Esophagus (tissue), 2 donors: Measurements from ENCODE around the gene MAPK12. TPM values are rescaled to one million over a fixed set of nuclear protein-coding genes. Genes with fewer than 3 reads are reported as not detected.

Source experiments
- H3K27ac ChIP-seq, 2 donors: one replicate each; pipeline ENCODE4 v1.5.1; 2013; ENCODE audit warnings: low read depth in 2 of 2, mild to moderate bottlenecking in 2 of 2, inconsistent platforms in 1 of 2, low read length in 1 of 2, moderate library complexity in 1 of 2
- H3K27me3 ChIP-seq, 2 donors: one replicate each; pipeline ENCODE4 v1.6.1; 2013; ENCODE audit warnings: low read length in 2 of 2, control low read depth in 1 of 2, mild to moderate bottlenecking in 1 of 2; ENCODE audit not compliant: insufficient read depth in 2 of 2, control insufficient read depth in 1 of 2
- H3K36me3 ChIP-seq, 2 donors: one replicate each; pipeline ENCODE4 v1.6.1; 2013; ENCODE audit warnings: low read length in 1 of 2; ENCODE audit not compliant: control insufficient read depth in 2 of 2, insufficient read depth in 2 of 2
- H3K4me1 ChIP-seq, 2 donors: one replicate each; pipeline ENCODE4 v1.6.1; 2013; ENCODE audit warnings: low read length in 1 of 2; ENCODE audit not compliant: control insufficient read depth in 2 of 2, insufficient read depth in 2 of 2
- H3K4me3 ChIP-seq, 2 donors: one replicate each; pipeline ENCODE4 v1.5.1; 2013; ENCODE audit warnings: low read length in 2 of 2, mild to moderate bottlenecking in 2 of 2, low read depth in 1 of 2, moderate library complexity in 1 of 2
- H3K9me3 ChIP-seq, 2 donors: one replicate each; pipeline ENCODE4 v1.6.1; 2013; ENCODE audit warnings: mild to moderate bottlenecking in 2 of 2, low read depth in 1 of 2, low read length in 1 of 2, moderate library complexity in 1 of 2; ENCODE audit not compliant: control insufficient read depth in 2 of 2, insufficient read depth in 1 of 2
- WGBS, 2 donors: extraction: QIAGEN DNeasy Blood & Tissue Kit; methylation state at CpG; one replicate each; pipeline ENCODE4 v1.1.7; 2013; 5-methylcytosine and 5-hydroxymethylcytosine counted together
- polyA plus RNA-seq, 2 donors: library from polyadenylated mRNA; stranded (reverse); fragments of 200-250 nt; gene quantifications; one replicate each; pipeline ENCODE4 v1.2.3, GENCODE V29; 2013
- donor health status: healthy with polysubstance abuse.
- donor health status: Bipolar disorder and iron deficiency.

MAPK12 gene
- 1 to 10 TPM; 3.0 to 3.4 TPM for polyA plus RNA-seq

DNA sequence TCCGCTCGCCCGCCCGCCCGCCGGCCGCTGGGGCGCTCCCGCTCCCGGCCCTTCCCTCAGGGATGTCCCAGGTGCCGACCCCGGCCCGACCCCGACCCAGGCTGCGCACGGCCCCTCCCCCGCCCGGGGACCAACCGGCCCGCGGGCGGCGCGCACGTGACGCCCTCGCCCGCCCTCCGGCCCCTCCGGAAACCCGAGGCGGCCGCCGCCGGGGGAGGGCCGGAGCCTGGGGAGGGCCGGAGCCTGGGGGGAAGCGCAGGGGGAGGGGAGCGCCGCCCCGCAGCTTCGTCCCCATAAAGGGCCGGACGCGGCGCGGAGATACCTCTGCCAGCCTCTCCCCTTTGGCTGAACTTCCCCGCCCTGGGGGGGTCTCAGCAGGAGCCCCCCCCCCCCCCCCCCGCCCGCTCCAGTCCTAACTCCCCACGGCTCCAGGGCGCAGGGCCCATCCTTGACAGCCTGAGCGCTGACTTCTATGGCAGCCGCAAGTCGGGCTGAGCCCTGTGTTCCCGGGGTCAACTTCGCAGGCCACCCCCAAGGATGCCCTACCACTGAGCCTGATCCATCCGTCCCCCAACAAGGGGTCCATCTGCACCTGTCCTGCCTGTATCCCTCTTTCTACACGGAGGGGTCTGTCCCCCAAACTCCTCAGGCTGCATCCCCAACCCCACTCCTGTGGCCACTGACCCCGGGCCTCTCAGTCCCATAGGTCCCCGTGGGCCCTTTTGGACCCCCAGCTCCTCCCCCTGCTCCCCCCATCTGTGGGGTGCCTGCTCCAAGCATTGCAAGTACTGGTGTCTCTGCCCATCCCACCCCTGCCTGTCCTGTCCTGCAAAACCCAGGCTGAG lies at the start of gene MAPK12:
MAPK12 (minus strand) TSS at position 69 of the 845 bp plus-strand sequence. CDS start 174 bp downstream, outside the sequence.
- no peaks in the 10 kb centered on the region for H3K9me3 ChIP-seq
- H3K4me3 ChIP-seq, result peak within 1 kb of the TSS; percentile 41 to 46
- H3K27me3 ChIP-seq, result peaks cover 0 to 3% of the 10 kb centered on the region in 2 donors
- peaks cover 0 to 4% of the 10 kb centered on the region in 2 donors for H3K36me3 ChIP-seq
- 3 to 4% methylated on average over 39 to 59 of the region's 61 CpGs for WGBS, 2 donors
- peak within 1 kb of the TSS in 1 of 2 donors; percentile 21 for H3K27ac ChIP-seq
- H3K4me1 ChIP-seq, result peaks cover 2 to 4% of the 10 kb centered on the region in 2 donors

DNA sequence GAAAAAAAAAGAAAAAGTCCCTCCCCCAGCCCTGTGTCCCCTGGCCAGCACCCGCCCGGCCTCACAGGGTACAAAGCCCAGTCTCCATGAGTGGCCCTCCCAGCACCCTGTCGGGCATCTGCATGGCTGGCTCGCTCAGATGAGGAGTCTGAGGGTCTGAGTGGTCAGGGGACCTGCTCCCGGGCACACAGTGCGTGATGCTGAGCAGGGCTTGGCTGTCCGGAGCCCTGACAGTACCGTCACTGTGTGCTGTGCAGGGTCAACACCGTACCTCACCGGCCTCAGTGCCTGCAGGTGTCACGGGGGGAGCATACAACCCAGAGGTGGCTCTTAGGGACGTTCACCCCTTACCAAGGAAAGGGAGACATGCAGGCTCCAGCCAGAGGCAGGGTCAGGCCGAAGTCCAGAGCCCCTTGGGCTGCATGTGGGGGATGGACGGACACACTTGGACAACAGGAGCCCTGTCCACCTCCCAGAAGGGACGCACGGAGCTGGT lies 49.5 kb upstream of the MAPK12 start:
- Histone ChIP-seq H3K27ac (no peak overlapping the region), H3K36me3 (no peaks in the 10 kb centered on the region), H3K4me3 (no peak overlapping the region), H3K27me3 (no peaks in the 10 kb centered on the region), H3K4me1 (peaks cover 0 to 5% of the 10 kb centered on the region in 2 donors), H3K9me3 (no peaks in the 10 kb centered on the region)
- 88 to 90% methylated on average over 16 of the region's 16 CpGs for WGBS, 2 donors

DNA sequence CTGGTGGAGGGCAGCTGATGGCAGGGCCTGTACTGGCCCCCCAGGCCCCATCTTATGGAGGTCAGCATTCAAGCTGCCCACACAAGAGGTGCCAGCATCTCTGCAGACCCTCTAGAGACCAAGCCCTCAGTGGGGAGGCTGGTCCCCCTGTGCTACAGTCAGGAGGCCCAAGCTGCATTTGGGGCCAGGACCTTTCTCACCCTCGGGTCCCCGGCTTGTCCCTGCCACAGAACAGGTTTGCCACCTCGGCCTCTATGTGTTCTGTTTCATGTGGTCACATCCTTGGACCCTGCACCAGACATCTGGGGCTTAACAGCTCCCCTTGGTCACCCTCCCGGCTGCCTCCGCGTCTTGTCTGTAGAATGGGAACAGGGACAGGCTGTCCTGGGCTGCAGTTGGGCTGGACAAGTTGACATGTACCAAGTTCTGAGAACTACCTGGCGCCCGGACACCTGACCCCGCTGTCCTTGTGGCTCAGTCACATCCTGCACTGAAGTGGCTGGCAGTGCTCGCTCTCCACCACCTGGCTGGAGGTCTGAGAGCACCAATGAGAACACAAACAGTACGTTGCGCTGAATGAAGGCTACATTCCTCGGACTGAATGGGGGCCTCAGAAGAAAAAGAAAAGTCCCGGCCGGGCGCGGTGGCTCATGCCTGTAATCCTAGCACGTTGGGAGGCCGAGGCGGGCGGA lies 48.7 kb upstream of the MAPK12 start:
- Histone ChIP-seq H3K4me1 (peaks cover 0 to 8% of the 10 kb centered on the region in 2 donors), H3K4me3 (no peak overlapping the region), H3K9me3 (no peaks in the 10 kb centered on the region), H3K27me3 (no peaks in the 10 kb centered on the region), H3K27ac (no peak overlapping the region), H3K36me3 (no peaks in the 10 kb centered on the region)
- WGBS, 2 donors, result 87% methylated on average over 20 to 21 of the region's 21 CpGs

DNA sequence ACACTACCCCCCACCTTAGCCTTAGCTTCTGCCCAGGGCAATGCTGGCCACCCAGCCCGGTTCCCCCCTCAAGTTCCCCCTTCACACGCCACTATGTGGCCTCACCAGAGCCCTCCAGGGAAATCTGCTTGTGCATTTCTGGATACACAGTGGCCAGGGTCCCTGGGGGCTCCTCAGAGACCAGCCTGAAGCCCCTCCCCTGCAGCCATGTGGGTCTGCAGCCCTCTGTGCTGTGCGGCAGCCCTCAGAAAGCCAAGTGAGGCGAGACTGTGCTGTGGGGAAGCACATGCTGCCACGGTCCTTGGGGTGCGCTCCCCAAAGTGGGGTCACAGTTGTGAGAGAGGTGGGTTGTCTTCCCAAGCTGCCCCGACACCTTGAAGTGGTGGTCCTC lies 48.1 kb upstream of the MAPK12 start:
- H3K9me3 ChIP-seq, result no peaks in the 10 kb centered on the region
- WGBS, 2 donors, result 81 to 82% methylated on average over 7 of the region's 7 CpGs
- H3K4me1 ChIP-seq, result peaks cover 2 to 13% of the 10 kb centered on the region in 2 donors
- peak overlapping the region in 1 of 2 donors; percentile 17 for H3K27ac ChIP-seq
- no peak overlapping the region for H3K4me3 ChIP-seq
- no peaks in the 10 kb centered on the region for H3K36me3 ChIP-seq
- no peaks in the 10 kb centered on the region for H3K27me3 ChIP-seq

DNA sequence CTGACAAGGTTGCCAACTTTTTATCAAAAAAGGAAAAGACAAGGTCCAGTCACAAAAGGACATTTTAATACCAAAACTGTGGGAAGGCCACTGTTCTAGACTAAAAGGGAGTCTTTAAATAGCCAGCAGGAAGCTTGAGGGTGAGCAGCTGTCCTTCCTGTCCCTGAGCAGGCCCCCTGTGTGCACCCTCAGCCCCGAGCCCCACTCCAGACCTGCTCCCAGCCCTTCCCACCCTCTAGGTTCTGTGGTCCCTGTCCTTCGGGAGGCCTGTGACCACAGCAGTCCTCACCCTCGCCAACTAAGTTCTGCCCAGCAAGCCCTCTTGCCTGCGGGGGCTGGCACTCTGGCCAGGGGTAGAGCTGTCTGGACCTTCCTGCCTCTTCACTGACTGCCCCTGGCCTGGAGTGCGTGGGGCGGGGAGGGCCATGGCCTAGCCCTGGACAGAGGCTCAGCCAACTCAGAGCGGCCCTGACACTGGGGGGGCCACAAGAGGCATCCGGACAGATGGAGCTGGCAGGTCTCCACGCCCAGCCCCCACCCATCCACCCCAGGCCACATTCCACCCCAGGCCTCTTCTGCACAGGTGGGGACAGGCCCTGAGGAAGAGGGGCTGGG lies 47.6 kb upstream of the MAPK12 start:
- Histone ChIP-seq H3K9me3 (no peaks in the 10 kb centered on the region), H3K27me3 (no peaks in the 10 kb centered on the region), H3K36me3 (peaks cover 0 to 1% of the 10 kb centered on the region in 2 donors), H3K27ac (peak overlapping the region; percentile 56 to 81), H3K4me3 (no peak overlapping the region), H3K4me1 (peaks cover 5 to 16% of the 10 kb centered on the region in 2 donors)
- 60 to 64% methylated on average over 6 to 9 of the region's 9 CpGs for WGBS, 2 donors

DNA sequence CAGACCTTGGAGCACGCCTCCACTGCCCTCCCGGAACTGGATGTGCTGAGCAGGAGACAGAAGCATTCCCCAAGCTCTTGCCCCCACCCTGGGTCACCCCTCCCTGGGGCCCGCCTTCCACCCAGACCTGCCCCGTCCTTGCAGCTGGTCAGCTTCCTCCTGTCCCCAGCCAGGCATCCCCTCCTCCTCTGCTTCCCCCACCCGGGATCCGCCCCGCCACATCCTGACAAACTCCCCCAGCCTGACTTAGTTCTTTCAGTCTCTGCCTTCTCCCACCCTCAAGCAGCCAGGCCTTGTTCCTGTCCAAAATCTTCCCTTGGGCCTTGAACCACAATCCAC lies 47.1 kb upstream of the MAPK12 start:
- Histone ChIP-seq H3K27ac (peak overlapping the region; percentile 81 to 83), H3K4me1 (peaks cover 10 to 21% of the 10 kb centered on the region in 2 donors), H3K36me3 (peaks cover 0 to 3% of the 10 kb centered on the region in 2 donors), H3K9me3 (no peaks in the 10 kb centered on the region), H3K27me3 (no peaks in the 10 kb centered on the region), H3K4me3 (no peak overlapping the region)
- 45 to 60% methylated on average over 7 of the region's 7 CpGs for WGBS, 2 donors

DNA sequence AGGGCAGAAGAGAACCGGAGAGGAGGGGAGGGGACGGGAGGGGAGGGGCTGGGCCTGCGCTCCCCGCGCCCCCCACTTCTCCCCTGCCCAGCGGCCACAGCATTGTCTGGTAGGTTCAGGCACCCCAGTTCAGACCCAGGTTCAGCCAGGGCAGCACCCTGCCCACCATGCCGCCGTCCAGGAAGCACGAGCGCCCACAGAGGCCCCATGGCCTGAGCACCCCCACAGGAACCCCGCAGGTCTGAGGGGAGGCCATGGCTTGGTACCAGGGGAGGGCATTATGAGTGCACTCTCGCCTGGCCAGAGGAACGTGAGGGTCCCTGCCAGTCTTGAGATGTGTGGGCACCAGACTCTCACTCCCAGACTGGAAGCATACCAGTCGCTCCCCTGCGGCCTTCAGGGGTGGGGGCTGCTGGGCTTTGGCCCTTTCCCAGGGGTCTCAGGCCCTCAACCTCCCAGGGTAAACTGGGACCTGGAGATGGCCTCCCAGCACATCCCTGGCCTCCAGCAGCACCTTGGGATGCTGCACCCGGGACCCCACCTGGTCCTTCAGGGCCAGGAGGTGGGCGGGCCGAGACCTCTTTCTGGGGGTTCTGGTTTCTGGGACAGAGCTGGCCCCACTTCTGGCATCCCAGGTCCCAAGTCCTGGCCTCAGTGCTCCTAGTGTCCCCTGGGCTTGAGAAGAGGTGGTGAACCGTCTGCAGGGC lies 46.6 kb upstream of the MAPK12 start:
- Histone ChIP-seq H3K4me3 (no peak overlapping the region), H3K27ac (peak overlapping the region; percentile 81 to 83), H3K36me3 (peaks cover 0 to 5% of the 10 kb centered on the region in 2 donors), H3K27me3 (no peaks in the 10 kb centered on the region), H3K9me3 (no peaks in the 10 kb centered on the region), H3K4me1 (peaks cover 16 to 27% of the 10 kb centered on the region in 2 donors)
- WGBS, 2 donors, result 33 to 54% methylated on average over 14 to 19 of the region's 19 CpGs

DNA sequence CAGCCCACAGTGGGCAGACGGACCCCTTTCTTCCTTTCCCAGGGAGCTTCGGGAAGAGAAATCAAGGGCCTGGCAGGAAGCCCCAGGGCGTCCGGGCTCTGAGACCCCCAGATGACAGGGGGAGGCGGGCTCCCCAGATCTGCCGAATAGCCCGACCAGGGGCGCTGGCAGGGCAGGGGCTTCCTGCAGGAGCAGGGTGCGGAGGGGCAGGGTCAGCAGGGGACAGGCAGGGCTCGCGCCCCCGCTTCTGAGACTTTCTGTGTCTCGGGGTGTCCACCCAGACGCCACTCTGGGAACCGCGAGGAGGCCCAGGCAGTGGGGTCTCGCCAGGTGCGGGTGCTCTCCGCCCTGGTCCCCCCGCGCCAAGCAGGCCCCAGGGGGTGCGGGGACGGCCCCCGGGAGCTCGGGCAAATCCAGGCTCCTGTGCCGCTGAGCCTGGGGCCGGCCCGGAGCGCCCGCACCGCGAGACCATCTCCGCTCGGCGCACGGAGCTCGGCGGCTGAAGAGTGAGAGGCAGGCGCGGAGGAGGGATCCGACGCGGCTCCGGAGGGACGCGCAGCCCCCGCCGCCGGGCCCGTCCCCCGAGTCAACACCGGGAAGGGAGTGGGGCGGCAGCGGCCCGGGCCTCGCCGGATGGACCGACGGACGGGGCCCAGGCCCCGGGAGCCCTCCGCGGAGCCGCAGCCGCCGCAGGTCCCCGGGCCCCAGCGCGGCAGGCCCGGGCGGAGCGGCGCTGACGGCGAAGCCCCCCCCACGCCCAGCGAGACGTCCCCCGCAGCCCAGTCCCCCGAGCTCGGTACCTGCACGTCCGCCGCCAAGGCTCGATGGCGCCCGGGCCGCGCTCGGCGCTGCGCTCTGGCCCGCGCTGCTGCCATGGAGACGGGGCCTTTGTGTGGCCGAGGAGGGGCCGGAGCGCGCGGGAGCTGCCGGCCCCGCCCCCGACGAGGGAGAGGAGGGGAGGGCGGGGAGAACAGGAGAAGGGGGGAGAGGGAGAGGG lies 45.6 kb upstream of the MAPK12 start, which contains the start of gene PLXNB2:
PLXNB2 (minus strand) TSS at position 894 of the 997 bp plus-strand sequence. CDS start 17,062 bp downstream, outside the sequence.
- Histone ChIP-seq H3K36me3 (peaks cover 0 to 12% of the 10 kb centered on the region in 2 donors), H3K4me3 (peak within 1 kb of the TSS; percentile 92 to 96), H3K4me1 (peaks cover 23 to 37% of the 10 kb centered on the region in 2 donors), H3K27ac (peak within 1 kb of the TSS; percentile 92 to 98), H3K9me3 (no peaks in the 10 kb centered on the region), H3K27me3 (no peaks in the 10 kb centered on the region)
- WGBS, 2 donors, result 1% methylated on average over 84 to 100 of the region's 105 CpGs
